SK-N-SH treated with all-trans-retinoic acid at 6 μM for 48 hours (cell line): ENCODE measurements around the gene ZEB2.

Experiments
- ATAC-seq: fragments of 200-7000 bp; cut with Tn5 transposase; 3 replicates; pipeline ENCODE4 v1.9.1; 2020; ENCODE audit warnings: mild to moderate bottlenecking, moderate library complexity
- ARNTL ChIP-seq: fragments of 450-650 bp; formaldehyde crosslinking; IDR thresholded peaks from 2 replicates; pipeline ENCODE4 v1.5.0; 2020; ENCODE audit warnings: low read depth, mild to moderate bottlenecking, moderate library complexity, borderline replicate concordance
- BACH2 ChIP-seq: fragments of 250-450 bp; sonication (Bioruptor Pico); IDR thresholded peaks from 2 replicates; pipeline ENCODE4 v1.9.0; 2021; ENCODE audit warnings: mild to moderate bottlenecking, borderline replicate concordance
- ESRRG ChIP-seq: fragments of 250-450 bp; sonication (Bioruptor Pico); IDR thresholded peaks from 2 replicates; pipeline ENCODE4 v1.6.1; 2021; ENCODE audit warnings: mild to moderate bottlenecking
- GLIS3 ChIP-seq: fragments of 250-450 bp; sonication (Bioruptor Pico); IDR thresholded peaks from 2 replicates; pipeline ENCODE4 v1.5.0; 2020; ENCODE audit warnings: mild to moderate bottlenecking, moderate library complexity
- ISL1 ChIP-seq: fragments of 250-450 bp; sonication (Bioruptor Pico); IDR thresholded peaks from 2 replicates; pipeline ENCODE4 v2.1.2; 2022; ENCODE audit warnings: mild to moderate bottlenecking, moderate library complexity
- OSR1 ChIP-seq: fragments of 250-450 bp; sonication (Bioruptor Pico); IDR thresholded peaks from 2 replicates; pipeline ENCODE4 v1.8.0; 2022; ENCODE audit warnings: moderate library complexity, mild to moderate bottlenecking, inconsistent platforms
- PPARA ChIP-seq: fragments of 250-450 bp; sonication (Bioruptor Pico); IDR thresholded peaks from 2 replicates; pipeline ENCODE4 v1.5.0; 2020; ENCODE audit warnings: mild to moderate bottlenecking, borderline replicate concordance
- RARB ChIP-seq: fragments of 250-450 bp; sonication (Bioruptor Pico); IDR thresholded peaks from 2 replicates; pipeline ENCODE4 v1.8.0; 2021; ENCODE audit warnings: mild to moderate bottlenecking, moderate library complexity
- SNAI2 ChIP-seq: fragments of 250-450 bp; sonication (Bioruptor Pico); IDR thresholded peaks from 2 replicates; pipeline ENCODE4 v1.5.0; 2020; ENCODE audit warnings: mild to moderate bottlenecking, moderate library complexity
- TCF4 ChIP-seq: fragments of 250-450 bp; sonication (Bioruptor Pico); IDR thresholded peaks from 2 replicates; pipeline ENCODE4 v1.8.0; 2021; ENCODE audit warnings: mild to moderate bottlenecking, moderate library complexity, borderline replicate concordance
- TOX ChIP-seq: fragments of 250-450 bp; sonication (Bioruptor Pico); IDR thresholded peaks from 2 replicates; pipeline ENCODE4 v1.8.0; 2021; ENCODE audit warnings: mild to moderate bottlenecking, moderate library complexity, borderline replicate concordance
- ZC3H10 ChIP-seq: fragments of 250-450 bp; sonication (Bioruptor Pico); IDR thresholded peaks from 2 replicates; pipeline ENCODE4 v1.5.1; 2021; ENCODE audit warnings: mild to moderate bottlenecking, moderate library complexity
- ZFP3 ChIP-seq: fragments of 250-450 bp; sonication (Bioruptor Pico); IDR thresholded peaks from 2 replicates; pipeline ENCODE4 v1.5.0; 2020; ENCODE audit warnings: mild to moderate bottlenecking, moderate library complexity
- ZNF565 ChIP-seq: fragments of 450-650 bp; formaldehyde crosslinking; conservative IDR thresholded peaks from 2 replicates; pipeline ENCODE4 v1.5.0; 2020; ENCODE audit warnings: low read depth, mild to moderate bottlenecking, moderate library complexity
- ZNF70 ChIP-seq: fragments of 450-650 bp; formaldehyde crosslinking; IDR thresholded peaks from 2 replicates; pipeline ENCODE4 v1.5.0; 2020; ENCODE audit warnings: mild to moderate bottlenecking, moderate library complexity
- ZNF8 ChIP-seq: fragments of 450-650 bp; formaldehyde crosslinking; IDR thresholded peaks from 2 replicates; pipeline ENCODE4 v1.5.0; 2020; ENCODE audit warnings: mild to moderate bottlenecking, moderate library complexity
- TF ChIP-seq, protein P1 (sequence below): fragments of 250-450 bp; sonication (Bioruptor Pico); IDR thresholded peaks from 2 replicates; pipeline ENCODE4 v1.5.0; 2020; ENCODE audit warnings: mild to moderate bottlenecking, moderate library complexity
- TF ChIP-seq, protein P2 (sequence below): fragments of 250-450 bp; sonication (Bioruptor Pico); IDR thresholded peaks from 2 replicates; pipeline ENCODE4 v1.5.1; 2020; ENCODE audit warnings: low read depth, mild to moderate bottlenecking, moderate library complexity
- TF ChIP-seq, protein P3 (sequence below): fragments of 250-450 bp; sonication (Bioruptor Pico); IDR thresholded peaks from 2 replicates; pipeline ENCODE4 v1.5.1; 2021; ENCODE audit warnings: mild to moderate bottlenecking, moderate library complexity
- TF ChIP-seq, protein P4 (sequence below): fragments of 250-450 bp; sonication (Bioruptor Pico); IDR thresholded peaks from 2 replicates; pipeline ENCODE4 v1.8.0; 2021; ENCODE audit warnings: low read depth, mild to moderate bottlenecking, moderate library complexity, borderline replicate concordance
- TF ChIP-seq, protein P5 (sequence below): fragments of 250-450 bp; sonication (Bioruptor Pico); IDR thresholded peaks from 2 replicates; pipeline ENCODE4 v1.8.0; 2020; ENCODE audit warnings: mild to moderate bottlenecking, moderate library complexity, borderline replicate concordance

ZEB2 gene

DNA sequence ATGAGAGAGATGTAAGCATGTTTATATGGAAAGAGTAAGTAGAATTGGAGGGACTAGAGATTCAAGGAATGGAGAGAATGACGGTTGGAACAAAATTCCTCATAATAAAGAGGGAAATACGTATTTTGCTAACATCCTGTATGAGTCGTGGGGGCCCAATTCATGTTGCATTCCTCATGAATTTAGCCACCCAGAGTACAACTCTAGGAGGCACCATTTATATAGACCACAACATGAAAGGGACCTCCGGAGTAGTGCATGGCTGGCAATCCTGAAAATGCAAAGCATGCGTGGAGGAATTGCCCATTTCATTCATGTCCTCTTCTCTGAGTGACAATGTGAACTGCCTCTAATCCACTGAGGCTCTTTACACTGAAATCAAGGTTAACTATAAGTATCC lies 168.2 kb downstream of the ZEB2 start:
- ATAC-seq = no peak
- TF ChIP-seq TCF4 = no peak
- no peak for TF ChIP-seq OSR1 (CRISPR knock-in tag)
- TF ChIP-seq ISL1 (CRISPR knock-in tag) = no peak
- TF ChIP-seq ZNF8 (CRISPR knock-in tag) = no peak
- TF ChIP-seq ZNF565 (CRISPR knock-in tag) = no peak
- TF ChIP-seq ESRRG (CRISPR knock-in tag) = no peak
- TF ChIP-seq, protein P1, sequence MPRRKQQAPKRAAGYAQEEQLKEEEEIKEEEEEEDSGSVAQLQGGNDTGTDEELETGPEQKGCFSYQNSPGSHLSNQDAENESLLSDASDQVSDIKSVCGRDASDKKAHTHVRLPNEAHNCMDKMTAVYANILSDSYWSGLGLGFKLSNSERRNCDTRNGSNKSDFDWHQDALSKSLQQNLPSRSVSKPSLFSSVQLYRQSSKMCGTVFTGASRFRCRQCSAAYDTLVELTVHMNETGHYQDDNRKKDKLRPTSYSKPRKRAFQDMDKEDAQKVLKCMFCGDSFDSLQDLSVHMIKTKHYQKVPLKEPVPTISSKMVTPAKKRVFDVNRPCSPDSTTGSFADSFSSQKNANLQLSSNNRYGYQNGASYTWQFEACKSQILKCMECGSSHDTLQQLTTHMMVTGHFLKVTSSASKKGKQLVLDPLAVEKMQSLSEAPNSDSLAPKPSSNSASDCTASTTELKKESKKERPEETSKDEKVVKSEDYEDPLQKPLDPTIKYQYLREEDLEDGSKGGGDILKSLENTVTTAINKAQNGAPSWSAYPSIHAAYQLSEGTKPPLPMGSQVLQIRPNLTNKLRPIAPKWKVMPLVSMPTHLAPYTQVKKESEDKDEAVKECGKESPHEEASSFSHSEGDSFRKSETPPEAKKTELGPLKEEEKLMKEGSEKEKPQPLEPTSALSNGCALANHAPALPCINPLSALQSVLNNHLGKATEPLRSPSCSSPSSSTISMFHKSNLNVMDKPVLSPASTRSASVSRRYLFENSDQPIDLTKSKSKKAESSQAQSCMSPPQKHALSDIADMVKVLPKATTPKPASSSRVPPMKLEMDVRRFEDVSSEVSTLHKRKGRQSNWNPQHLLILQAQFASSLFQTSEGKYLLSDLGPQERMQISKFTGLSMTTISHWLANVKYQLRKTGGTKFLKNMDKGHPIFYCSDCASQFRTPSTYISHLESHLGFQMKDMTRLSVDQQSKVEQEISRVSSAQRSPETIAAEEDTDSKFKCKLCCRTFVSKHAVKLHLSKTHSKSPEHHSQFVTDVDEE (CRISPR knock-in tag) = no peak
- no peak for TF ChIP-seq PPARA (CRISPR knock-in tag)
- no peak for TF ChIP-seq ZFP3 (CRISPR knock-in tag)
- TF ChIP-seq, protein P2, sequence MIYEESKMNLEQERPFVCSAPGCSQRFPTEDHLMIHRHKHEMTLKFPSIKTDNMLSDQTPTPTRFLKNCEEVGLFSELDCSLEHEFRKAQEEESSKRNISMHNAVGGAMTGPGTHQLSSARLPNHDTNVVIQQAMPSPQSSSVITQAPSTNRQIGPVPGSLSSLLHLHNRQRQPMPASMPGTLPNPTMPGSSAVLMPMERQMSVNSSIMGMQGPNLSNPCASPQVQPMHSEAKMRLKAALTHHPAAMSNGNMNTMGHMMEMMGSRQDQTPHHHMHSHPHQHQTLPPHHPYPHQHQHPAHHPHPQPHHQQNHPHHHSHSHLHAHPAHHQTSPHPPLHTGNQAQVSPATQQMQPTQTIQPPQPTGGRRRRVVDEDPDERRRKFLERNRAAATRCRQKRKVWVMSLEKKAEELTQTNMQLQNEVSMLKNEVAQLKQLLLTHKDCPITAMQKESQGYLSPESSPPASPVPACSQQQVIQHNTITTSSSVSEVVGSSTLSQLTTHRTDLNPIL = no peak
- TF ChIP-seq, protein P3, sequence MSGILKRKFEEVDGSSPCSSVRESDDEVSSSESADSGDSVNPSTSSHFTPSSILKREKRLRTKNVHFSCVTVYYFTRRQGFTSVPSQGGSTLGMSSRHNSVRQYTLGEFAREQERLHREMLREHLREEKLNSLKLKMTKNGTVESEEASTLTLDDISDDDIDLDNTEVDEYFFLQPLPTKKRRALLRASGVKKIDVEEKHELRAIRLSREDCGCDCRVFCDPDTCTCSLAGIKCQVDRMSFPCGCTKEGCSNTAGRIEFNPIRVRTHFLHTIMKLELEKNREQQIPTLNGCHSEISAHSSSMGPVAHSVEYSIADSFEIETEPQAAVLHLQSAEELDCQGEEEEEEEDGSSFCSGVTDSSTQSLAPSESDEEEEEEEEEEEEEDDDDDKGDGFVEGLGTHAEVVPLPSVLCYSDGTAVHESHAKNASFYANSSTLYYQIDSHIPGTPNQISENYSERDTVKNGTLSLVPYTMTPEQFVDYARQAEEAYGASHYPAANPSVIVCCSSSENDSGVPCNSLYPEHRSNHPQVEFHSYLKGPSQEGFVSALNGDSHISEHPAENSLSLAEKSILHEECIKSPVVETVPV (CRISPR knock-in tag) = no peak
- no peak for TF ChIP-seq ZC3H10 (CRISPR knock-in tag)
- no peak for TF ChIP-seq GLIS3 (CRISPR knock-in tag)
- TF ChIP-seq SNAI2 (CRISPR knock-in tag) = no peak
- no peak for TF ChIP-seq BACH2 (CRISPR knock-in tag)
- no peak for TF ChIP-seq ZNF70 (CRISPR knock-in tag)
- TF ChIP-seq RARB = no peak

DNA sequence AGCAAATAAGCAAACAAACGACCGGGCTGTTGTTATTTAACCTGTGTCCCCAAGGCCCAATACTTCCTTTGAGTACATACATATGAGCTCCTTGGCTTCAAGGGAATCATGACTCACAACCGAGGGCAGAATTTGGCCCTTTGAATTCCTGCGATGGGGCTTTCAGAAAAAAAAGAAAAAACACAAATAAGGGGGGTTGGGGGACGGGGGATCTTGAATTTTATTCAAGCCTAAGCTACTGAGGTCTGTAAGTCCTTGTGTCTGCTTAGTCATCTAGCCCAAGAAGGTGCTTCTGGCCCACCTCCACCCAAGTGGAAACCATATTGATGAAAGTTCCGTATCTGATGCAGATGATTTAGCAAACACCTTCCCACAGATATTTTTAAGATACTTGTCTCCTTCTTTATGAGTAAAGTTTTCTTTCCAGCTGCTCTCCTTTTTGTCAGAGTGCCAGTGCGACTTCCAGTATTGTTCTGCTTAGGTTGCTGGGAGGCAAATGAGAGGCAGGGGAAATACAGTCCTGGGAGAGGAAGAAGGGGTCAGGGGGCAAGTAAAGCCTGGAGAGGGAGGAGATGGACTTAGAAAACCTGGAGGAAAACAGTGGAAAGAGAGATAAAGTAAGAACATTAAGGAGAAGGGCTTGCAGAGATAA lies 169.6 kb downstream of the ZEB2 start:
- TF ChIP-seq GLIS3 (CRISPR knock-in tag) (no peak), TCF4 (no peak), ZC3H10 (CRISPR knock-in tag) (no peak), ARNTL (no peak), ZNF8 (CRISPR knock-in tag) (no peak), ISL1 (CRISPR knock-in tag) (no peak), TOX (no peak), RARB (no peak)
- TF ChIP-seq, protein P4, sequence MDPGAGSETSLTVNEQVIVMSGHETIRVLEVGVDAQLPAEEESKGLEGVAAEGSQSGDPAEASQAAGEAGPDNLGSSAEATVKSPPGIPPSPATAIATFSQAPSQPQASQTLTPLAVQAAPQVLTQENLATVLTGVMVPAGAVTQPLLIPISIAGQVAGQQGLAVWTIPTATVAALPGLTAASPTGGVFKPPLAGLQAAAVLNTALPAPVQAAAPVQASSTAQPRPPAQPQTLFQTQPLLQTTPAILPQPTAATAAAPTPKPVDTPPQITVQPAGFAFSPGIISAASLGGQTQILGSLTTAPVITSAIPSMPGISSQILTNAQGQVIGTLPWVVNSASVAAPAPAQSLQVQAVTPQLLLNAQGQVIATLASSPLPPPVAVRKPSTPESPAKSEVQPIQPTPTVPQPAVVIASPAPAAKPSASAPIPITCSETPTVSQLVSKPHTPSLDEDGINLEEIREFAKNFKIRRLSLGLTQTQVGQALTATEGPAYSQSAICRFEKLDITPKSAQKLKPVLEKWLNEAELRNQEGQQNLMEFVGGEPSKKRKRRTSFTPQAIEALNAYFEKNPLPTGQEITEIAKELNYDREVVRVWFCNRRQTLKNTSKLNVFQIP = no peak
- TF ChIP-seq, protein P5, sequence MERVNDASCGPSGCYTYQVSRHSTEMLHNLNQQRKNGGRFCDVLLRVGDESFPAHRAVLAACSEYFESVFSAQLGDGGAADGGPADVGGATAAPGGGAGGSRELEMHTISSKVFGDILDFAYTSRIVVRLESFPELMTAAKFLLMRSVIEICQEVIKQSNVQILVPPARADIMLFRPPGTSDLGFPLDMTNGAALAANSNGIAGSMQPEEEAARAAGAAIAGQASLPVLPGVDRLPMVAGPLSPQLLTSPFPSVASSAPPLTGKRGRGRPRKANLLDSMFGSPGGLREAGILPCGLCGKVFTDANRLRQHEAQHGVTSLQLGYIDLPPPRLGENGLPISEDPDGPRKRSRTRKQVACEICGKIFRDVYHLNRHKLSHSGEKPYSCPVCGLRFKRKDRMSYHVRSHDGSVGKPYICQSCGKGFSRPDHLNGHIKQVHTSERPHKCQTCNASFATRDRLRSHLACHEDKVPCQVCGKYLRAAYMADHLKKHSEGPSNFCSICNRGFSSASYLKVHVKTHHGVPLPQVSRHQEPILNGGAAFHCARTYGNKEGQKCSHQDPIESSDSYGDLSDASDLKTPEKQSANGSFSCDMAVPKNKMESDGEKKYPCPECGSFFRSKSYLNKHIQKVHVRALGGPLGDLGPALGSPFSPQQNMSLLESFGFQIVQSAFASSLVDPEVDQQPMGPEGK (CRISPR knock-in tag) = no peak
- TF ChIP-seq, protein P1 (CRISPR knock-in tag) = no peak
- TF ChIP-seq, all 23 proteins: peak for 0
- ATAC-seq = no peak
